ENCODE results near the gene ATF2.

DNA sequence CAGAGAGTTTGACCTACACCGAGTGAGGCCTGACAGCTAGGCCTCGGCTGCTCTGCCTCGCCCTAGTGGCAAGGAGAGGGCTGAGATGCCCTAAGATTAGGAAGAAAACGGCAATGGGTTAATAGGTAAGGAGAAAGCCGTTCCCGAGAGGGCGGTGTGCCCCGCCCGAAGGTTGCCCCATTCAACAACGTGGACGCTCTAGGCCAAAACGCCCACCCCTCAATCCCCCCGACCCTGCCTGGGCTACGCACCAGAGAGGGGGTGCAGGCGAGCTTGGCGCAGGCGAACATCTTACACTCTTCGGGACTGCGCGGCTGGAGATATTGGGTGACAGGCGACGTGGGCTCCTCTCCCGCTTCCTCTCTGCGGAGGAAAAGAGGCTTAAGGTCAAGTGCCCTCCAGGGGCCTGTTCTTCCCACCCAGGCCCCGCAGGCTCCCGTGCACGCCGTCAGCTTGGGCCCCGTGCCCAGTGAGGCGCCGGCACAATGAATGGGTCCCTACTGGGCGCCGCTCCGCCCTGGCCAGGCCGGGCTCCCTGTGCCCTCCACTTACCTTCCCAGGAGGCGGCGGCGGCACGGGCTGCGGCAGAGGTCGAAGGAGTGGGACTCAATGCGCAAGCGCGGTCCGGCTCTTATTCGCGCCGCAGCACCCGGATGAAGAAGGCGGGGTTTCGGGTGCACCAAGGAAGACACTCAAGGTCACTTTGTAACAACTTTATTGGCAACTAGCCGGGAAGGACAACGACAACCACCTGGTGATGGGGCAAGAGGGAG, 13.3 kb upstream of the ATF2 start, which contains the start of gene ATP5MC3:
- TF ChIP-seq, protein P1, sequence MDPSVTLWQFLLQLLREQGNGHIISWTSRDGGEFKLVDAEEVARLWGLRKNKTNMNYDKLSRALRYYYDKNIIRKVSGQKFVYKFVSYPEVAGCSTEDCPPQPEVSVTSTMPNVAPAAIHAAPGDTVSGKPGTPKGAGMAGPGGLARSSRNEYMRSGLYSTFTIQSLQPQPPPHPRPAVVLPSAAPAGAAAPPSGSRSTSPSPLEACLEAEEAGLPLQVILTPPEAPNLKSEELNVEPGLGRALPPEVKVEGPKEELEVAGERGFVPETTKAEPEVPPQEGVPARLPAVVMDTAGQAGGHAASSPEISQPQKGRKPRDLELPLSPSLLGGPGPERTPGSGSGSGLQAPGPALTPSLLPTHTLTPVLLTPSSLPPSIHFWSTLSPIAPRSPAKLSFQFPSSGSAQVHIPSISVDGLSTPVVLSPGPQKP (IDR thresholded peaks at IDR 0.05; ENCODE audit: borderline replicate concordance, low read depth, low read length) = no peak
- TF ChIP-seq, protein P2, sequence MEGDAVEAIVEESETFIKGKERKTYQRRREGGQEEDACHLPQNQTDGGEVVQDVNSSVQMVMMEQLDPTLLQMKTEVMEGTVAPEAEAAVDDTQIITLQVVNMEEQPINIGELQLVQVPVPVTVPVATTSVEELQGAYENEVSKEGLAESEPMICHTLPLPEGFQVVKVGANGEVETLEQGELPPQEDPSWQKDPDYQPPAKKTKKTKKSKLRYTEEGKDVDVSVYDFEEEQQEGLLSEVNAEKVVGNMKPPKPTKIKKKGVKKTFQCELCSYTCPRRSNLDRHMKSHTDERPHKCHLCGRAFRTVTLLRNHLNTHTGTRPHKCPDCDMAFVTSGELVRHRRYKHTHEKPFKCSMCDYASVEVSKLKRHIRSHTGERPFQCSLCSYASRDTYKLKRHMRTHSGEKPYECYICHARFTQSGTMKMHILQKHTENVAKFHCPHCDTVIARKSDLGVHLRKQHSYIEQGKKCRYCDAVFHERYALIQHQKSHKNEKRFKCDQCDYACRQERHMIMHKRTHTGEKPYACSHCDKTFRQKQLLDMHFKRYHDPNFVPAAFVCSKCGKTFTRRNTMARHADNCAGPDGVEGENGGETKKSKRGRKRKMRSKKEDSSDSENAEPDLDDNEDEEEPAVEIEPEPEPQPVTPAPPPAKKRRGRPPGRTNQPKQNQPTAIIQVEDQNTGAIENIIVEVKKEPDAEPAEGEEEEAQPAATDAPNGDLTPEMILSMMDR (conservative IDR thresholded peaks at IDR 0.05; ENCODE audit: low read depth, low read length) = 0 out of 2 replicates have a peak, but pooled peaks have one; percentile 15
- peak; percentile 58; the same call in 1 of the 2 replicates for TF ChIP-seq POLR2A (IDR thresholded peaks at IDR 0.05; ENCODE audit: low read depth, low read length)

Data from IMR-90 (cell line).